HepG2 (cell line): ENCODE results near the gene IQCF5.

ENCODE experiments used
- BHLHE40 ChIP-seq: IDR thresholded peaks from 2 replicates; pipeline ENCODE4 v1.6.1; 2011; ENCODE audit warnings: low read length, improper control_type of control experiment
- CTCF ChIP-seq: sonication (generic); formaldehyde crosslinking; IDR thresholded peaks from 2 replicates; pipeline ENCODE4 v1.5.0; 2020; ENCODE audit warnings: mild to moderate bottlenecking, missing genetic modification reagents, moderate library complexity
- ESRRA ChIP-seq: sonication (generic); formaldehyde crosslinking; IDR thresholded peaks from 2 replicates; pipeline ENCODE4 v1.5.1; 2020; ENCODE audit warnings: mild to moderate bottlenecking, low read depth, missing genetic modification reagents
- HMGXB3 ChIP-seq: sonication (generic); formaldehyde crosslinking; IDR thresholded peaks from 2 replicates; pipeline ENCODE4 v1.4.0; 2020; ENCODE audit warnings: missing genetic modification reagents, borderline replicate concordance
- MAZ ChIP-seq, 2 experiments: sonication (generic) in 1 of 2; formaldehyde crosslinking in 1 of 2; IDR thresholded peaks; 2 replicates each; pipeline versions ENCODE4 v1.5.0 to v1.6.1; 2012 to 2020; ENCODE audit warnings: low read depth in 2 of 2, mild to moderate bottlenecking in 2 of 2, borderline replicate concordance in 1 of 2, improper control_type of control experiment in 1 of 2, low read length in 1 of 2, missing genetic modification reagents in 1 of 2, moderate library complexity in 1 of 2
- MTA3 ChIP-seq: sonication (generic); formaldehyde crosslinking; IDR thresholded peaks from 2 replicates; pipeline ENCODE4 v1.4.0; 2020; ENCODE audit warnings: missing genetic modification reagents
- ONECUT2 ChIP-seq: sonication (generic); formaldehyde crosslinking; IDR thresholded peaks from 2 replicates; pipeline ENCODE4 v1.4.0; 2020; ENCODE audit warnings: missing genetic modification reagents
- POLR2AphosphoS5 ChIP-seq: IDR thresholded peaks from 2 replicates; pipeline ENCODE4 v1.6.1; 2012; ENCODE audit warnings: low read depth, low read length
- ZFY ChIP-seq: sonication (generic); formaldehyde crosslinking; IDR thresholded peaks from 2 replicates; pipeline ENCODE4 v1.4.0; 2020; ENCODE audit warnings: missing genetic modification reagents
- ZNF616 ChIP-seq: sonication (generic); formaldehyde crosslinking; IDR thresholded peaks from 2 replicates; pipeline ENCODE4 v1.5.0; 2020; ENCODE audit warnings: low read depth, mild to moderate bottlenecking, missing genetic modification reagents
- ZNF660 ChIP-seq: sonication (generic); formaldehyde crosslinking; IDR thresholded peaks from 2 replicates; pipeline ENCODE4 v1.5.1; 2020; ENCODE audit warnings: mild to moderate bottlenecking, low read depth, missing genetic modification reagents, borderline replicate concordance

GRCh38 chr3:51830345-51830744, 45.1 kb downstream of the IQCF5 start:
- TF ChIP-seq MAZ (IDR thresholded peaks at IDR 0.05; ENCODE audit: borderline replicate concordance, low read depth, low read length) (no peak), MAZ (CRISPR knock-in tag; IDR thresholded peaks at IDR 0.05; ENCODE audit: low read depth) (no peak), MTA3 (CRISPR knock-in tag) (no peak), ONECUT2 (CRISPR knock-in tag) (no peak), ZNF616 (CRISPR knock-in tag) (no peak), CTCF (CRISPR knock-in tag) (no peak), POLR2AphosphoS5 (no peak), ESRRA (CRISPR knock-in tag) (no peak), ZFY (CRISPR knock-in tag) (no peak), ZNF660 (no peak), BHLHE40 (no peak), HMGXB3 (CRISPR knock-in tag) (no peak)
